BE2C (cell line): ENCODE measurements around the gene PSD4.

Experiments used
- DNase-seq: peaks from one replicate; pipeline ENCODE4 v3.0.0-alpha.2; 2020
- H3K27me3 ChIP-seq: fragments of 250-450 bp; sonication (Bioruptor Pico); 2 replicates; pipeline ENCODE4 v1.5.1; 2020; ENCODE audit warnings: mild to moderate bottlenecking
- H3K36me3 ChIP-seq: fragments of 250-450 bp; sonication (Bioruptor Pico); 2 replicates; pipeline ENCODE4 v1.5.1; 2020; ENCODE audit warnings: mild to moderate bottlenecking
- H3K4me1 ChIP-seq: fragments of 250-450 bp; sonication (Bioruptor Pico); 2 replicates; pipeline ENCODE4 v1.5.1; 2020
- H3K4me3 ChIP-seq: 2 replicates; pipeline ENCODE4 v1.5.1; 2011; ENCODE audit warnings: low read depth, low read length
- H3K9me3 ChIP-seq: fragments of 250-450 bp; sonication (Bioruptor Pico); 2 replicates; pipeline ENCODE4 v1.5.1; 2020
- CTCF ChIP-seq: IDR thresholded peaks from 2 replicates; pipeline ENCODE4 v1.5.1; 2012; ENCODE audit warnings: mild to moderate bottlenecking, low read depth, low read length

The PSD4 gene

GRCh38 chr2:113160962-113161361, 12.8 kb upstream of the PSD4 start:
- no peaks in the 10 kb centered on the region for H3K9me3 ChIP-seq
- no peak for TF ChIP-seq CTCF
- DNase-seq: no peak
- H3K36me3 ChIP-seq: no peaks in the 10 kb centered on the region
- H3K27me3 ChIP-seq: peaks cover 4% of the 10 kb centered on the region; the same call in 1 of the 2 replicates
- no peaks in the 10 kb centered on the region for H3K4me1 ChIP-seq
- no peak overlapping the region for H3K4me3 ChIP-seq

- no peaks in the 10 kb centered on the region for H3K36me3 ChIP-seq
- H3K27me3 ChIP-seq: no peaks in the 10 kb centered on the region; the same call in 1 of the 2 replicates
- no peak for DNase-seq
- no peaks in the 10 kb centered on the region for H3K9me3 ChIP-seq
- H3K4me1 ChIP-seq: no peaks in the 10 kb centered on the region
- no peak for TF ChIP-seq CTCF
- H3K4me3 ChIP-seq: no peak overlapping the region
Observed at GRCh38 chr2:113162173-113162572, 11.6 kb upstream of the PSD4 start.

GRCh38 chr2:113162869-113163268, 10.9 kb upstream of the PSD4 start:
- TF ChIP-seq CTCF: no peak
- Histone ChIP-seq H3K36me3 (no peaks in the 10 kb centered on the region), H3K4me3 (no peak overlapping the region), H3K27me3 (no peaks in the 10 kb centered on the region), H3K4me1 (no peaks in the 10 kb centered on the region), H3K9me3 (no peaks in the 10 kb centered on the region)
- DNase-seq: no peak

- Histone ChIP-seq H3K4me1 (no peaks in the 10 kb centered on the region), H3K9me3 (no peaks in the 10 kb centered on the region), H3K27me3 (no peaks in the 10 kb centered on the region), H3K36me3 (no peaks in the 10 kb centered on the region), H3K4me3 (no peak overlapping the region)
- DNase-seq: no peak
- no peak for TF ChIP-seq CTCF
Observed at GRCh38 chr2:113164215-113164929, 9.4 kb upstream of the PSD4 start.

- DNase-seq: no peak
- H3K4me3 ChIP-seq: no peak overlapping the region
- H3K36me3 ChIP-seq: no peaks in the 10 kb centered on the region
- no peaks in the 10 kb centered on the region for H3K27me3 ChIP-seq
- H3K4me1 ChIP-seq: no peaks in the 10 kb centered on the region
- TF ChIP-seq CTCF: no peak
- H3K9me3 ChIP-seq: no peaks in the 10 kb centered on the region
Observed at GRCh38 chr2:113164930-113165585, 8.7 kb upstream of the PSD4 start.

- Histone ChIP-seq H3K36me3 (no peaks in the 10 kb centered on the region), H3K4me1 (no peaks in the 10 kb centered on the region), H3K4me3 (no peak overlapping the region), H3K9me3 (no peaks in the 10 kb centered on the region), H3K27me3 (no peaks in the 10 kb centered on the region)
- DNase-seq: no peak
- TF ChIP-seq CTCF: no peak
Observed at GRCh38 chr2:113166187-113166645, 7.6 kb upstream of the PSD4 start.
